Jurkat, Clone E6-1 (cell line): ENCODE measurements around the gene PLCL2.

Experiments used
- DNase-seq: peaks from one replicate; pipeline ENCODE4 v3.0.0-alpha.2; 2011; ENCODE audit warnings: low read depth, low spot score
- H3K4me3 ChIP-seq: 2 replicates; pipeline ENCODE4 v1.5.1; 2011; ENCODE audit warnings: mild to moderate bottlenecking, low read length, control low read depth, moderate library complexity

The PLCL2 gene

GRCh38 chr3:17050506-17050905 lies 165.8 kb downstream of the PLCL2 start:
- DNase-seq = no peak
- no peak overlapping the region for H3K4me3 ChIP-seq

- H3K4me3 ChIP-seq = no peak overlapping the region
- no peak for DNase-seq
Observed at GRCh38 chr3:17052363-17052762, 167.6 kb downstream of the PLCL2 start.

GRCh38 chr3:17054301-17054981 lies 169.7 kb downstream of the PLCL2 start:
- DNase-seq = no peak
- H3K4me3 ChIP-seq = no peak overlapping the region

GRCh38 chr3:17054982-17055343 lies 170.2 kb downstream of the PLCL2 start:
- DNase-seq = no peak
- no peak overlapping the region for H3K4me3 ChIP-seq

- no peak overlapping the region for H3K4me3 ChIP-seq
- DNase-seq = no peak
Observed at GRCh38 chr3:17055374-17056276, 170.9 kb downstream of the PLCL2 start.

GRCh38 chr3:17057321-17057720 lies 172.6 kb downstream of the PLCL2 start:
- no peak for DNase-seq
- no peak overlapping the region for H3K4me3 ChIP-seq

- no peak overlapping the region for H3K4me3 ChIP-seq
- no peak for DNase-seq
Observed at GRCh38 chr3:17059989-17060550, 175.3 kb downstream of the PLCL2 start.

- no peak for DNase-seq
Observed at GRCh38 chr3:17061005-17061404, 176.2 kb downstream of the PLCL2 start.

GRCh38 chr3:17062736-17063135 lies 178.0 kb downstream of the PLCL2 start:
- H3K4me3 ChIP-seq = no peak overlapping the region
- DNase-seq = no peak

More at GRCh38 chr3:17061005-17061404, 176.2 kb downstream of the PLCL2 start:
- H3K4me3 ChIP-seq = no peak overlapping the region

- no peak overlapping the region for H3K4me3 ChIP-seq
- DNase-seq = no peak
Observed at GRCh38 chr3:17063596-17063995, 178.8 kb downstream of the PLCL2 start.

GRCh38 chr3:17065315-17065714 lies 180.6 kb downstream of the PLCL2 start:
- DNase-seq = no peak
- no peak overlapping the region for H3K4me3 ChIP-seq

GRCh38 chr3:17065881-17066280 lies 181.1 kb downstream of the PLCL2 start:
- no peak overlapping the region for H3K4me3 ChIP-seq
- no peak for DNase-seq

GRCh38 chr3:17069754-17070153 lies 185.0 kb downstream of the PLCL2 start:
- no peak overlapping the region for H3K4me3 ChIP-seq
- no peak for DNase-seq

- no peak overlapping the region for H3K4me3 ChIP-seq
- DNase-seq = no peak
Observed at GRCh38 chr3:17070161-17070959, 185.6 kb downstream of the PLCL2 start.

GRCh38 chr3:17074559-17074958 lies 189.8 kb downstream of the PLCL2 start:
- peak; percentile 71 for DNase-seq
- H3K4me3 ChIP-seq = no peak overlapping the region

- DNase-seq = no peak
- no peak overlapping the region for H3K4me3 ChIP-seq
Observed at GRCh38 chr3:17075358-17075757, 190.6 kb downstream of the PLCL2 start.

- DNase-seq = peak; percentile 32
- H3K4me3 ChIP-seq = no peak overlapping the region
Observed at GRCh38 chr3:17075907-17076306, 191.2 kb downstream of the PLCL2 start.

- DNase-seq = no peak
- H3K4me3 ChIP-seq = no peak overlapping the region
Observed at GRCh38 chr3:17076940-17077605, 192.3 kb downstream of the PLCL2 start.

- DNase-seq = no peak
- H3K4me3 ChIP-seq = no peak overlapping the region
Observed at GRCh38 chr3:17077606-17078005, 192.9 kb downstream of the PLCL2 start.
